Dendritic cell treated with granulocyte-macrophage colony-stimulating factor and Interleukin-4, amounts not matched to agents 40 ng/mL and 50 ng/mL, for 4 days (primary cell): Measurements from ENCODE around the gene SLC16A4.
"Not testable (repeated sequence)": the region's sequence is repeated elsewhere in the genome, so short reads cannot be mapped to it uniquely, and the experiment has no call there.

Experiments used
- H3K27ac Mint-ChIP-seq: one replicate; pipeline ENCODE4 v1.8.0; 2022; ENCODE audit warnings: mild to moderate bottlenecking, mixed read lengths
- H3K27me3 Mint-ChIP-seq: one replicate; pipeline ENCODE4 v1.8.0; 2022; ENCODE audit warnings: mild to moderate bottlenecking, mixed read lengths
- H3K36me3 Mint-ChIP-seq: one replicate; pipeline ENCODE4 v1.8.0; 2022; ENCODE audit warnings: low read depth, mixed read lengths
- H3K4me1 Mint-ChIP-seq: one replicate; pipeline ENCODE4 v1.8.0; 2022; ENCODE audit warnings: low read depth, mixed read lengths
- H3K4me3 Mint-ChIP-seq: one replicate; pipeline ENCODE4 v1.8.0; 2022; ENCODE audit warnings: mild to moderate bottlenecking, moderate library complexity, mixed read lengths
- H3K9me3 Mint-ChIP-seq: one replicate; pipeline ENCODE4 v1.8.0; 2022; ENCODE audit warnings: mixed read lengths
- intact Hi-C: fragments of 100-400 bp; cut with micrococcal nuclease; formaldehyde crosslinking; loops from one replicate; pipeline ENCODE4 v1.15.0; 2022

SLC16A4 gene

GRCh38 chr1:110396259-110396958 lies 5.6 kb upstream of the SLC16A4 start:
- H3K27me3 Mint-ChIP-seq, H3K9me3 Mint-ChIP-seq, H3K27ac Mint-ChIP-seq, H3K4me1 Mint-ChIP-seq, H3K4me3 Mint-ChIP-seq, intact Hi-C loops: not testable (repeated sequence)
- peaks cover 71% of the 10 kb centered on the region for H3K36me3 Mint-ChIP-seq

- Mint-ChIP-seq H3K4me3 (no peak overlapping the region), H3K36me3 (peaks cover 69% of the 10 kb centered on the region), H3K4me1 (no peaks in the 10 kb centered on the region), H3K27ac (no peak overlapping the region), H3K27me3 (no peaks in the 10 kb centered on the region), H3K9me3 (no peaks in the 10 kb centered on the region)
- intact Hi-C loops, result no loop called here
Observed at GRCh38 chr1:110394493-110394820, 3.6 kb upstream of the SLC16A4 start.

DNA sequence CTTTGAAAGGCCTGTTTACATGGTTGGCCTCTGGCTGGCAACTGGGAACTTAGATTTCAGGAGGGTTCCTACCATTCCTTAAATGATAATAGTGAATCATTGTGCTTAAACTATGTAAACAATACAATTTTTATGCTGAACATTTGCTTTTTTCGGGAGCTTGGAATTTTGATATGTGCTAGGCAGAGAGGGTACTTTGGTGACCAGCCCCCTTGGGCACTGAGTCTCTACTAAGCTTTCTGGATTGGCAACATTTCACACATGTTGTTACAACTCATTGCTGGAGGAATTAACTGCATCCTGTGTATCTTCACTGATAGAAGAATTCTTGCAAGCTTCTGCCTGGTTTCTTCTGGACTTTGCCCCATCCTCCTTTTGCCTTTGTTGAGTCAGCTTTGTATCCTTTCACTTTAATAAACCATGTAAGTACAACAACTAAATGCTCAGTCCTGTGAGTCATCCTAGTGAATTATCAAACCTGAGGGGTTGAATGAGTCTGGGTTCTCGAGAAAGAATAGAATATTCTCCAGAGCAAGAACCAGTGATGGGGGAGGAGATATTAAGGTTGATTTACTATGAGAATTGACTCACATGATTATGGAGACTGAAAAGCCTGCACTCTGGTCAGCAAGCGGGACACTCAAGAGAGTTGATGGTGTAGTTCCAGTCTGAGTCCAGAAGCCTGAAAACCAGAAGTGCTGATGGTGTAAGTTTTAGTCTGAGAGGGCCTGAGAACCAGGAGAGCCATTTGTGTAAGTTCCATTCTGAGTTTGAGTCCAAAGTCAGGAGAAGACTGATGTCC lies 3.1 kb upstream of the SLC16A4 start:
- Mint-ChIP-seq H3K4me1 (no peaks in the 10 kb centered on the region), H3K27me3 (no peaks in the 10 kb centered on the region), H3K36me3 (peaks cover 71% of the 10 kb centered on the region), H3K4me3 (no peak overlapping the region), H3K27ac (no peak overlapping the region), H3K9me3 (no peaks in the 10 kb centered on the region)
- intact Hi-C loops, result no loop called here

- intact Hi-C loops, result no loop called here
- Mint-ChIP-seq H3K4me1 (no peaks in the 10 kb centered on the region), H3K27ac (no peak overlapping the region), H3K27me3 (no peaks in the 10 kb centered on the region), H3K9me3 (no peaks in the 10 kb centered on the region), H3K4me3 (no peak overlapping the region), H3K36me3 (peaks cover 65% of the 10 kb centered on the region)
Observed at GRCh38 chr1:110393286-110393685, 2.5 kb upstream of the SLC16A4 start.

GRCh38 chr1:110390096-110390495 lies 730 bp downstream of the SLC16A4 start:
- Mint-ChIP-seq H3K4me1 (peaks cover under 1% of the 10 kb centered on the region), H3K9me3 (no peaks in the 10 kb centered on the region), H3K27me3 (no peaks in the 10 kb centered on the region), H3K36me3 (peaks cover 44% of the 10 kb centered on the region), H3K27ac (no peak overlapping the region), H3K4me3 (no peak overlapping the region)
- intact Hi-C loops, result no loop called here

- no peak overlapping the region for H3K27ac Mint-ChIP-seq
- H3K9me3 Mint-ChIP-seq, result no peaks in the 10 kb centered on the region
- H3K36me3 Mint-ChIP-seq, result peaks cover 39% of the 10 kb centered on the region
- no peak overlapping the region for H3K4me3 Mint-ChIP-seq
- H3K27me3 Mint-ChIP-seq, result no peaks in the 10 kb centered on the region
- H3K4me1 Mint-ChIP-seq, result peaks cover 23% of the 10 kb centered on the region
- intact Hi-C loops, result no loop called here
Observed at GRCh38 chr1:110387048-110387754, 3.6 kb downstream of the SLC16A4 start.

- intact Hi-C loops, result no loop called here
- H3K27me3 Mint-ChIP-seq, result no peaks in the 10 kb centered on the region
- no peaks in the 10 kb centered on the region for H3K9me3 Mint-ChIP-seq
- H3K4me3 Mint-ChIP-seq, result no peak overlapping the region
- peaks cover 41% of the 10 kb centered on the region for H3K4me1 Mint-ChIP-seq
- no peak overlapping the region for H3K27ac Mint-ChIP-seq
- peaks cover 34% of the 10 kb centered on the region for H3K36me3 Mint-ChIP-seq
Observed at GRCh38 chr1:110385369-110385768, 5.5 kb downstream of the SLC16A4 start.

DNA sequence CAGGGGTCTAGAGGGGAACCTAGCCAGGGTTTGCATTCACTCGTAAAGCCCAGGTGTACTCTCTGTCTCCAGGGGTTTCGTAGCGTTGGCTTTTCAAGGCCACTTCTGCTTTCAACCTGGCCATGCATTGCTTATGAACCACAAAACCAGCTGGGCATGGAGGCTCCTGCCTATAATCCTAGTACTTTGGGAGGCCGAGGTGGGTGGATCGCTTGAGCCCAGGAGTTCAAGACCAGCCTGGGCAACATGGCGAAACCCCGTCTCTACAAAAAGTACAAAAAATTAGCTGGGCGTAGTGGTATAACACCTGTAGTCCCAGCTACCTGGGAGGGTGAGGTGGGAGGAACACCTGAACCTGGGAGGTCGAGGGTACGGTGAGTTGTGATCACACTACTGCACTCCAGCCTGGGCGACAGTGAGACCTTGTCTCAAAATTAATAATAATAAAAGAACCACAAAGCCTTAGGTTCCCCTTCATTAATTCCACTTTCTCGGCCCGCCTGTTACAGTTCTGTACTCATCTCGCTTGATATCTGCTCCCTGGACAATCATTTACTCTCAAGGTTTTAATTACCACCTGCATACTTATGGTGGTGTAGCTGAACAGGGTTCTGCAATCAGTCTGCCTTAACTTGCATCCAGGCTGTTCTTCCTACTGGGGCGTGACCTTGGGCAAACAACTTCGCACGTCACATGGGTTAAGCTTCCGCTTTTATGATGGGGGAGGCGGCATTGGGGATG lies 6.1 kb downstream of the SLC16A4 start:
- H3K27me3 Mint-ChIP-seq, result no peaks in the 10 kb centered on the region
- H3K4me3 Mint-ChIP-seq, result no peak overlapping the region
- peak overlapping the region; percentile 61 for H3K27ac Mint-ChIP-seq
- intact Hi-C loops, result no loop called here
- H3K9me3 Mint-ChIP-seq, result no peaks in the 10 kb centered on the region
- H3K4me1 Mint-ChIP-seq, result peaks cover 47% of the 10 kb centered on the region
- peaks cover 28% of the 10 kb centered on the region for H3K36me3 Mint-ChIP-seq

DNA sequence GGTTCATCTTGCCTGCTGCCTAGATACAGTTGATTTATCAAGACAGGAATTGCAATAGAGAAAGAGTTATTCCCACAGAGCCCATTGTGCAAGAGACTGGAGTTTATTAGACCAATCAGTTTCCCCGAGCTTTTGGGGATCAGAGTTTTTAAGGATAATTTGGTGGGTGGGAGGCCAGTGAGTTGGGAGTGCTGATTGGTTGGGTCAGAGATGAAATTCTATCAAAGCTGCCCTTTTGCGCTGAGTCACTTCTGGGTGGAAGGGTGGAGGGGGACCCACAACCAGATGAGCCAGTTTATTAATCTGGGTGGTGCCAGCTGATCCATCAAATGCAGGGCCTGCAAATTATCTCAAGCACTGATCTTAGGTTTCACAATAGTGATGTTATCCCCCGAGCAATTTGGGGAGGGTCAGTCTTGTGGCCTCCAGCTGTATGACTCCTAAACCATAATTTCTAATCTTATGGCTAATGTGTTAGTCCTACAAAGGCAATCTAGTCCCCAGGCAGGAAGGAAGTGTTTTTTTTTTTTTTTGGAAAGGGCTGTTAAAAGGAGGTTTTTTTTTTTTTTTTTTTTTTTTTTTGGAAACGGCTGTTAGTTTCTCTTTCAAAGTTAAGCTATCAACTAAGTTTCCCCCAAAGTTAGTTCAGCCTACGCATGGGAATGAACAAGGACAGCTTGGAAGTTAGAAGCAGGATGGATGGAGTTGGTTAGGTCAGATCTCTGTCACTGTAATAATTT lies 7.4 kb downstream of the SLC16A4 start:
- Mint-ChIP-seq H3K4me3 (peak overlapping the region; percentile 30), H3K27ac (peak overlapping the region; percentile 61), H3K9me3 (no peaks in the 10 kb centered on the region), H3K4me1 (peaks cover 56% of the 10 kb centered on the region), H3K36me3 (peaks cover 33% of the 10 kb centered on the region), H3K27me3 (no peaks in the 10 kb centered on the region)
- intact Hi-C loops, result no loop called here

- H3K36me3 Mint-ChIP-seq, result peaks cover 44% of the 10 kb centered on the region
- no peaks in the 10 kb centered on the region for H3K27me3 Mint-ChIP-seq
- intact Hi-C loops, result loop anchor here (2.0 kb wide), 1 partner anchor 22 kb away; no protein-coding TSS in a partner anchor
- peaks cover 64% of the 10 kb centered on the region for H3K4me1 Mint-ChIP-seq
- H3K4me3 Mint-ChIP-seq, result no peak overlapping the region
- no peaks in the 10 kb centered on the region for H3K9me3 Mint-ChIP-seq
- peak overlapping the region; percentile 37 for H3K27ac Mint-ChIP-seq
Observed at GRCh38 chr1:110380672-110381283, 10.0 kb downstream of the SLC16A4 start.

DNA sequence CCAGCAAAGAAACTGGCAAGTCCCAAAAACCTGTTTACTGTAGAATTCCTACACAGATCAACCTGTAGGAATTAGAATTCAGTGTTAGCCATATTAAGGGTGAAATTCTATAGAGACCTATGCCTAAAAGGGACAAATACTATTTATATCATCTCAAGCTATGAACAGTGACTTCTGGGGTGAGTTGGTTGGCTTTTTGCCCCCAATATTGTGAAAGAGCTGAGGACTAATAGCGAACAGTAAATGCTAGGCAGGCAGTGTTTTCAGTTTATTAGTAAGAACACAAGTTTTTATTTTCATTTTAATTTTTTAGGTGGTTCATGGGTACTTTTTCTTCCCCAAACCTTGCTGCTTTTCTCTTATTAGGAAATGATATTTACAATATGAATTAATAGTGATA lies 15.3 kb downstream of the SLC16A4 start:
- no peaks in the 10 kb centered on the region for H3K27me3 Mint-ChIP-seq
- H3K36me3 Mint-ChIP-seq, result peaks cover 56% of the 10 kb centered on the region
- no peak overlapping the region for H3K27ac Mint-ChIP-seq
- H3K4me1 Mint-ChIP-seq, result peaks cover 25% of the 10 kb centered on the region
- intact Hi-C loops, result no loop called here
- no peak overlapping the region for H3K4me3 Mint-ChIP-seq
- H3K9me3 Mint-ChIP-seq, result no peaks in the 10 kb centered on the region

- Mint-ChIP-seq H3K4me1 (no peaks in the 10 kb centered on the region), H3K27ac (no peak overlapping the region), H3K9me3 (no peaks in the 10 kb centered on the region), H3K36me3 (peaks cover 29% of the 10 kb centered on the region), H3K27me3 (no peaks in the 10 kb centered on the region), H3K4me3 (no peak overlapping the region)
- intact Hi-C loops, result no loop called here
Observed at GRCh38 chr1:110370827-110371226, 20.0 kb downstream of the SLC16A4 start.

DNA sequence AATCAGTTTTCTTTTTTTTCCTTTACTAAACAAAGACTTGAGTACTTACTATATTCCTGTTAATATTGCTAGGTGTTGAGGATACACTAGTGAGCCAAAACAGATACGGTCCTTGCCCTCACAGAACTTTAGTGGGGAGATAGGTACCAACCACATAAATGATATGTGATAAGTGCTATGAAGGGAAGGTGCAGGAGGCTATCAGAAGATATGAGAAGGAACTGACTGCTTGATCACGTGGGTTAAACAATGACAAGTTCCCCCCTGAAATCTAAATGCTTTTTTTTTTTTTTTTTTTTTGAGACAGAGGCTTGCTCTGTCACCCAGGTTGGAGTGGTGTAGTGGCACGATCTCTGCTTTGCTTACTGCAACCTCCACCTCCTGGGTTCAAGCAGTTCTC lies 26.6 kb downstream of the SLC16A4 start:
- no peaks in the 10 kb centered on the region for H3K27me3 Mint-ChIP-seq
- no peaks in the 10 kb centered on the region for H3K9me3 Mint-ChIP-seq
- intact Hi-C loops, result no loop called here
- no peak overlapping the region for H3K27ac Mint-ChIP-seq
- peaks cover 51% of the 10 kb centered on the region for H3K36me3 Mint-ChIP-seq
- H3K4me1 Mint-ChIP-seq, result no peaks in the 10 kb centered on the region
- no peak overlapping the region for H3K4me3 Mint-ChIP-seq
